Prostate gland (tissue), 2 donors: ENCODE measurements around the gene BDH1.

Experiments used
- CTCF ChIP-seq, 4 experiments: fragments of 200-600 bp in 2 of 4; fragments of 450-650 bp in 2 of 4; sonication (generic) in 2 of 4; IDR thresholded peaks; 1 replicate in 3 of 4; 2 replicates in 1 of 4; pipeline ENCODE4 v1.5.1; 2016 to 2019; ENCODE audit warnings: antibody characterized with exemption in 4 of 4, mild to moderate bottlenecking in 2 of 4, moderate library complexity in 2 of 4
- POLR2A ChIP-seq: fragments of 450-650 bp; IDR thresholded peaks from one replicate; pipeline ENCODE4 v1.6.1; 2016; ENCODE audit warnings: antibody characterized with exemption, mild to moderate bottlenecking

GRCh38 chr3:197533396-197533795 lies 22.4 kb downstream of the BDH1 start:
- TF ChIP-seq POLR2A (no peak), CTCF (IDR thresholded peaks at IDR 0.05) (no peak)
